Measurements from ENCODE around the gene ST6GALNAC5.

- TF ChIP-seq ZNF777 (tag by site-specific recombination; IDR thresholded peaks at IDR 0.05; ENCODE audit: borderline replicate concordance) (no peak), ZNF311 (tag by site-specific recombination; IDR thresholded peaks at IDR 0.05; ENCODE audit: borderline replicate concordance) (no peak), CTCF (tag by site-specific recombination; IDR thresholded peaks at IDR 0.05) (no peak), ZNF600 (tag by site-specific recombination; IDR thresholded peaks at IDR 0.05) (no peak), SETDB1 (IDR thresholded peaks at IDR 0.05; ENCODE audit: insufficient read length, low read length) (no peak), KLF10 (tag by site-specific recombination; IDR thresholded peaks at IDR 0.05) (no peak)
These were observed 77.7 kb downstream of the ST6GALNAC5 start for GRCh38 chr1:76944942-76945341.
